ENCODE results near the gene RFX3. TPM values are rescaled to one million over a fixed set of nuclear protein-coding genes. Genes with fewer than 3 reads are reported as not detected.

The RFX3 gene
- total RNA-seq, 1 donor from 2014 or later = 12.1 TPM

DNA sequence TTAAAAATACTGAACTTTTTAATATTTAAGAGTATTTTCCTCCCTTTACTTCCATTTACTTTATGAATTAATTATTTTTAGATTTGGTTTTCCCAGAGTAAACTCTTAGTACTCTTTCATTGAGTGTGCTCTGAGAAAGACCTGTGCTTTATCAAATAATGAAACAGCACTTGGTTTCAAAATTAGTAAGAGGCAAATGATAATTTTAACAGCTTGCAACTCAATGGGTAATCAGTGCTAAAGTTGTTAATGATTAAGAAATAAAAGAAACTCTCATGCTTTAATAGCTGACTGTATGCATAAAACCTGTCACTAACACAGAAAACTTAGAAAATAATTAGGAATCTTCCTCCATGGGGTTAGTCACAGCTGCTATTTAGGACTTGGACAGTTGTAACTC, 244.4 kb downstream of the RFX3 start:
- Mint-ChIP-seq H3K27ac (ENCODE audit: unreplicated experiment) (no peak overlapping the region), H3K36me3 (ENCODE audit: low read depth, unreplicated experiment) (no peaks in the 10 kb centered on the region), H3K4me1 (ENCODE audit: low read depth, unreplicated experiment) (peaks cover 2% of the 10 kb centered on the region), H3K27me3 (ENCODE audit: low read depth, unreplicated experiment) (no peaks in the 10 kb centered on the region), H3K9me3 (ENCODE audit: unreplicated experiment) (no peaks in the 10 kb centered on the region), H3K4me3 (ENCODE audit: unreplicated experiment) (no peak overlapping the region)
- no peak overlapping the region for H2AFZ ChIP-seq (ENCODE audit: low read depth, low read length)
- TF ChIP-seq EZH2 (IDR thresholded peaks at IDR 0.05; ENCODE audit: insufficient read depth, low read length) = no peak
- TF ChIP-seq, protein P1, sequence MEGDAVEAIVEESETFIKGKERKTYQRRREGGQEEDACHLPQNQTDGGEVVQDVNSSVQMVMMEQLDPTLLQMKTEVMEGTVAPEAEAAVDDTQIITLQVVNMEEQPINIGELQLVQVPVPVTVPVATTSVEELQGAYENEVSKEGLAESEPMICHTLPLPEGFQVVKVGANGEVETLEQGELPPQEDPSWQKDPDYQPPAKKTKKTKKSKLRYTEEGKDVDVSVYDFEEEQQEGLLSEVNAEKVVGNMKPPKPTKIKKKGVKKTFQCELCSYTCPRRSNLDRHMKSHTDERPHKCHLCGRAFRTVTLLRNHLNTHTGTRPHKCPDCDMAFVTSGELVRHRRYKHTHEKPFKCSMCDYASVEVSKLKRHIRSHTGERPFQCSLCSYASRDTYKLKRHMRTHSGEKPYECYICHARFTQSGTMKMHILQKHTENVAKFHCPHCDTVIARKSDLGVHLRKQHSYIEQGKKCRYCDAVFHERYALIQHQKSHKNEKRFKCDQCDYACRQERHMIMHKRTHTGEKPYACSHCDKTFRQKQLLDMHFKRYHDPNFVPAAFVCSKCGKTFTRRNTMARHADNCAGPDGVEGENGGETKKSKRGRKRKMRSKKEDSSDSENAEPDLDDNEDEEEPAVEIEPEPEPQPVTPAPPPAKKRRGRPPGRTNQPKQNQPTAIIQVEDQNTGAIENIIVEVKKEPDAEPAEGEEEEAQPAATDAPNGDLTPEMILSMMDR (IDR thresholded peaks at IDR 0.05; ENCODE audit: insufficient read depth, low read depth, low read length) = no peak
- H3K4me3 ChIP-seq (ENCODE audit: insufficient read depth, low read depth, low read length) = no peak overlapping the region
- H3K9ac ChIP-seq (ENCODE audit: low read length) = no peak overlapping the region
- H3K27me3 ChIP-seq (ENCODE audit: insufficient read depth, low read length) = no peaks in the 10 kb centered on the region
- no peaks in the 10 kb centered on the region for H4K20me1 ChIP-seq (ENCODE audit: insufficient read depth, low read length)
- no peak overlapping the region for H3K4me2 ChIP-seq (ENCODE audit: low read length)
- H3K4me1 ChIP-seq (ENCODE audit: insufficient read depth, low read length) = no peaks in the 10 kb centered on the region
- FAIRE-seq (no peak), DNase-seq (ENCODE audit: low read depth) (no peak)
- H3K27ac ChIP-seq (ENCODE audit: low read depth, low read length) = no peak overlapping the region
- H3K79me2 ChIP-seq (ENCODE audit: insufficient read depth, low read length) = no peaks in the 10 kb centered on the region
- H3K9me3 ChIP-seq (ENCODE audit: insufficient read depth, low read depth, low read length) = no peaks in the 10 kb centered on the region
- no peaks in the 10 kb centered on the region for H3K36me3 ChIP-seq (ENCODE audit: insufficient read depth, low read length)

DNA sequence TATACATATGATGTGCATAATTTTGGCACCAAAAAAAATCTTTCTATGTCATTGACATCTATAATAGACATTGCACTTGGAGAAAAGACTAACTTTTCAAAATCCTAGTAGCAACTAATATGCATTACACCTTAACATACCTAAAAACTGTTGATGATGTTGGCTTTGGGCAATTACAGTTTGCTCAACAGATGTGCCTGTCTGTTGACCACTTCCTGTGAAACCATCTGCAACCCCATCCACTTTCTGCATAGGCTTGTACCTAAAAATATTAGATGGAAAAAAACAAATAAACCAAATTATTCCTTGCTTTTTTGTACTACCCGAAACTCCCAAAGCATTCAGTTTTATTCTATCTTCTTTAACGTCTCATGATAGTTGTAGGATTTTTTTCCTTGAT, 248.6 kb downstream of the RFX3 start:
- no peaks in the 10 kb centered on the region for H3K9me3 ChIP-seq (ENCODE audit: insufficient read depth, low read depth, low read length)
- no peak overlapping the region for H3K4me2 ChIP-seq (ENCODE audit: low read length)
- H2AFZ ChIP-seq (ENCODE audit: low read depth, low read length) = no peak overlapping the region
- FAIRE-seq = no peak
- no peak for DNase-seq (ENCODE audit: low read depth)
- H3K27me3 ChIP-seq (ENCODE audit: insufficient read depth, low read length) = no peaks in the 10 kb centered on the region
- TF ChIP-seq, protein P1 (IDR thresholded peaks at IDR 0.05; ENCODE audit: insufficient read depth, low read depth, low read length) = no peak
- TF ChIP-seq EZH2 (IDR thresholded peaks at IDR 0.05; ENCODE audit: insufficient read depth, low read length) = no peak
- H3K4me1 ChIP-seq (ENCODE audit: insufficient read depth, low read length) = no peaks in the 10 kb centered on the region
- Mint-ChIP-seq H3K27ac (ENCODE audit: unreplicated experiment) (no peak overlapping the region), H3K9me3 (ENCODE audit: unreplicated experiment) (no peaks in the 10 kb centered on the region), H3K27me3 (ENCODE audit: low read depth, unreplicated experiment) (no peaks in the 10 kb centered on the region), H3K36me3 (ENCODE audit: low read depth, unreplicated experiment) (no peaks in the 10 kb centered on the region), H3K4me1 (ENCODE audit: low read depth, unreplicated experiment) (no peaks in the 10 kb centered on the region), H3K4me3 (ENCODE audit: unreplicated experiment) (no peak overlapping the region)
- no peak overlapping the region for H3K4me3 ChIP-seq (ENCODE audit: insufficient read depth, low read depth, low read length)
- H3K79me2 ChIP-seq (ENCODE audit: insufficient read depth, low read length) = no peaks in the 10 kb centered on the region
- no peak overlapping the region for H3K9ac ChIP-seq (ENCODE audit: low read length)
- H3K27ac ChIP-seq (ENCODE audit: low read depth, low read length) = no peak overlapping the region
- H3K36me3 ChIP-seq (ENCODE audit: insufficient read depth, low read length) = no peaks in the 10 kb centered on the region
- H4K20me1 ChIP-seq (ENCODE audit: insufficient read depth, low read length) = no peaks in the 10 kb centered on the region

GRCh38 chr9:3271581-3271980, 254.2 kb downstream of the RFX3 start:
- H3K4me1 ChIP-seq (ENCODE audit: insufficient read depth, low read length) = no peaks in the 10 kb centered on the region
- H2AFZ ChIP-seq (ENCODE audit: low read depth, low read length) = no peak overlapping the region
- no peaks in the 10 kb centered on the region for H3K4me1 Mint-ChIP-seq (ENCODE audit: low read depth, unreplicated experiment)
- no peak overlapping the region for H3K4me2 ChIP-seq (ENCODE audit: low read length)
- no peaks in the 10 kb centered on the region for H3K79me2 ChIP-seq (ENCODE audit: insufficient read depth, low read length)
- no peak overlapping the region for H3K9ac ChIP-seq (ENCODE audit: low read length)
- H3K9me3 Mint-ChIP-seq (ENCODE audit: unreplicated experiment) = no peaks in the 10 kb centered on the region
- H3K27ac ChIP-seq (ENCODE audit: low read depth, low read length) = no peak overlapping the region
- H3K36me3 ChIP-seq (ENCODE audit: insufficient read depth, low read length) = no peaks in the 10 kb centered on the region
- TF ChIP-seq EZH2 (IDR thresholded peaks at IDR 0.05; ENCODE audit: insufficient read depth, low read length) = no peak
- TF ChIP-seq, protein P1 (IDR thresholded peaks at IDR 0.05; ENCODE audit: insufficient read depth, low read depth, low read length) = no peak
- H3K27me3 Mint-ChIP-seq (ENCODE audit: low read depth, unreplicated experiment) = no peaks in the 10 kb centered on the region
- FAIRE-seq (no peak), DNase-seq (ENCODE audit: low read depth) (no peak)
- no peak overlapping the region for H3K27ac Mint-ChIP-seq (ENCODE audit: unreplicated experiment)
- no peaks in the 10 kb centered on the region for H4K20me1 ChIP-seq (ENCODE audit: insufficient read depth, low read length)
- no peak overlapping the region for H3K4me3 ChIP-seq (ENCODE audit: insufficient read depth, low read depth, low read length)
- H3K27me3 ChIP-seq (ENCODE audit: insufficient read depth, low read length) = no peaks in the 10 kb centered on the region
- no peak overlapping the region for H3K4me3 Mint-ChIP-seq (ENCODE audit: unreplicated experiment)
- no peaks in the 10 kb centered on the region for H3K9me3 ChIP-seq (ENCODE audit: insufficient read depth, low read depth, low read length)
- H3K36me3 Mint-ChIP-seq (ENCODE audit: low read depth, unreplicated experiment) = peaks cover 5% of the 10 kb centered on the region

All from astrocyte (in vitro differentiated cells and primary cell).